D341Med (cell line): ENCODE data around the gene CDKN1C.

ENCODE experiments used
- DNase-seq: peaks from one replicate; pipeline ENCODE4 v3.0.0; 2012; ENCODE audit warnings: low spot score

CDKN1C gene

GRCh38 chr11:2890466-2891294 lies 5.1 kb upstream of the CDKN1C start:
- DNase-seq: no peak

DNA sequence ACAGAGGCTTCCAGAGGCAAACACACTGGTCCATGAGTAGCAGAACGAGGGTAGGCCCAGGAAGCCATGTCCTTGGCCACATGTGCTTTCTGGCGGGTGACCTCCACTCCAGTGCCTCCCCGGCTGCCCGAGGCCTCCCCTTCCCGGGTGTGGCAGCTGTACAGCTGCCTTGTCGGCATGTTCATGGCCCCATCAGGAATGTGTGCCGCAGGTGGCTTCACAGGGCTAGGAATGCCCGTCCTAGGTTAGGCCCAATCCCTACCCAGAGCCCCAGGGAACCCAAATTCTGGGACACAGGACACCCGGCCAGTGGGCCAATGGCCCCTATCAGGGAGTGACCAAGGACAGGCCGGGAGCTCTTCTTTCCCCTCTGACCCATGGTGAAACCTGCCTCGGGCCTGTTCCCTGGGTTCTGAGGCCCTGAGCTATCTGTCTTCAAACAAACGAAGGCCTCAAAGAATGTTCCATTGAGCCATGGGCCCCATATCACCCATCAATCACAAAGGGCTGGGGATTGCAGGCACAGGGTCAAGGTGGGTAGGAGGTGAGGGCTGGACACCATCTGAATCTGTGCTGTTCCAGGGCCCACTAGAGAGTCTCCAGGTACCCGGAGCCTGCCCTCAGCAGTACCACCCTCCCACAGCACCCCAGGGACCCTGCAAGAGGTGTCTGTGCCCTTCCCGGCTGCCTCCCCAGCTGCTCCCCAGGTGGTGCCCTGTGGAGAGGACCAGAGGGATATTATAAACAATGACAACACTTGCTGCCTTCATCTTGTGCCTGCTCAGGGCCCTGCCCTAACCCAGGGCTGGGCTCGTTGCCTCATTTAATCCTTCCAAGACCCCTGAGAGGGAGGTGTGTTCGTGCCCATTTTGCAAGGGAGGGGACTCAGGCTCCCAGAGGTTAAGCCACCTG lies 4.0 kb upstream of the CDKN1C start:
- no peak for DNase-seq

- peak; percentile 85 for DNase-seq
These were observed 2.8 kb upstream of the CDKN1C start for GRCh38 chr11:2888266-2888968.

- no peak for DNase-seq
These were observed 2.1 kb upstream of the CDKN1C start for GRCh38 chr11:2887515-2888195.

GRCh38 chr11:2886936-2887335 lies 1.4 kb upstream of the CDKN1C start:
- no peak for DNase-seq

DNA sequence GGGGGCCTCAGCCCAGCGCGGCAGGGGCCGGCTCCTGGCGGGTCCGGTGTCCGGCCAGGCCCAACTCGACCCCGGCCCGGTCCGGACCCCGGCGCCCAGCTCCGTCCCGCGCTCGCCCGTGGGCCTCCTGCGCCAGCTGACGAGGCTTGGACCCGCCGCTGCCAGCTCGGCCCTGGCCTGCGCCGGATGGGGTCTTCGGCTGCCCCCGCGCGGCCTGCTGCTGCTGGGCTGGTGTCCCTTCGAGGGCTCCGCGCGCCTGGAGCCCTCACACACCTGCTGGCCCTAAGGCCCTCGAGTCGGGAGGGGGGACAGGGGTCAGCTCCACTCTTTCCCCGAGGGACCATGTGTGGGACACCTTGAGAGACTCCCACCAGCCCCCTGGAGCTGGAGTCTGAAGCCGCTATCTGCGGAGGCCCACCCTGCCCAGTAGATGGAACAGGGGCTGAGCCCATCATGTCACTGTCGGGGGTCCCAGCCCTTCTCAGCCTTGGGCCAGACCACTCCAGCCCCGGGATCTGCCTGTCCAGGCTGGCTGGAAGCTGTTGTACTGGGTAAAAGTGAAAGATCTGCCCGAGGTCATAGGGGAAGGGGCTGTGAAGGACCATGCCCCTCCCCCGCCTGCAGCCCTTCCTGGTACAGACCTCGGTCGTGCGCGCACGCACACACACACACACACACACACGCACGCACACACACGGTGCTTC lies 768 bp upstream of the CDKN1C start:
- DNase-seq: peak; percentile 63

GRCh38 chr11:2885017-2885677 lies 428 bp downstream of the CDKN1C start:
- peak; percentile 77 for DNase-seq

DNA sequence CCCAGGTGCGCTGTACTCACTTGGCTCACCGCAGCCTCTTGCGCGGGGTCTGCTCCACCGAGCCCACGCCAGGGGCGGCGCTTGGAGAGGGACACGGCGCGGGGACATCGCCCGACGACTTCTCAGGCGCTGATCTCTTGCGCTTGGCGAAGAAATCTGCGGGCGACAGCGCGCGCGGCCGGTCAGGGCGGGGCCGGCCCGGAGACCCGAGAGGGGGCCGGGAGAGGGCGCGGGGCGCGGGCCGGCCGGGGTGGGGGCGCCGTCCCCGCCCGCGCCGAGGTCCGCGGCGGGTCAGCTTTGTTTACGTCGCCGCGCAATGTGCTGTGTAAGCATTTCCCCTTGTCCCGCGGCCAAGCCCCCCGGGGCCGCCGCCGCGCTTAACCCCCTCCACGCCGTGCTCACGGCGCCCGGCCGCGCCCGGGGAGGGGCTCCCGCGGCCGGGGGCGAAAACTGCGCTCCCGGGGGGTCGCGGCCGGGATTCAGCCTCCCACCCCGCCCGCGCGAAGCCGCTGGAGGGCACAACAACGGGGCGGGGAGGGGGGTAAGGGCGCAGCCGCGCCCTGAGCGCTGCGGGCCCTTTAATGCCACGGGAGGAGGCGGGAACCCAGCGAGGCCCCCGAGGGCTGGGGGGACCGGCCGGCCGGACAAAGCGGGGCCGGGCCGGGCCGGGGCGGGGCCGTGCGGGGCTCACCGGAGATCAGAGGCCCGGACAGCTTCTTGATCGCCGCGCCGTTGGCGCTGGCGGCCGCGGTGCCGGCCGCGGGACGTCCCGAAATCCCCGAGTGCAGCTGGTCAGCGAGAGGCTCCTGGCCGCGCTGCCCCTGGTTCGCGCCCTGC lies 1.4 kb downstream of the CDKN1C start:
- DNase-seq: no peak

GRCh38 chr11:2883640-2883978 lies 2.0 kb downstream of the CDKN1C start:
- no peak for DNase-seq

DNA sequence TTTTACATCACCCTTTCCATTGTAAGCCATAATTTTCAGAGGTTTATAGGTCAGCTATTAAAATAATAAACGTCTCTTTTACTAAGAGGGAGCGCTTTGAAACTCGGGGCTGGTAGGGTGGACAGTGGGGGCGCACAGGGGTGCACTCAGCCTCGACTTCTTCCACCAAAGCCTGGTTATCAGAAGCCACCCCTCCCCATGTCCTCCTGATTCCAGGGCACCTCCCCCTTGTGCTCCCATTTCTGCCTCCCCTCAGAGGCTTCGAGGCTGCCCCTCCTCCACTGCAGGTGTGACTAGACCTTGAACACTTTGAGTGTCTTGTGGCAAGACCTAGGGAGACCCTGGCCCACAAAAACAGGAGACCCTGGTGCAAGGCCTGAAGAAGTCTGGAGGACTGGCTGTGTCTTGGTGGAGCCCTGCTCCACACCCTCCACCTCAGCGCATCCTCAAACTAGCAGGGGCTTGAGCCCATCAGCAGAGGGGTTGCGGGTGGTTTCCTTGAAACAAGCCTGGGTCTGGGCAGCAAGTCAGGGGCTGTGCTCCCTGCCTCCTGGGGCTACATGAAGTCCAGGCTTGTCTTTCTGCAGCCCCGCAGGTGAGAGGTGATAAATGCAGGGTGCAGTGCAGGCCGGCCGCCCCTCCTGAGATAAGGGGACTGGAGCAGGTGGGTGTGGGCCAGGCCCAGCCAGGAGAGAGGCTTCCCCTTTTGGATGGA lies 3.0 kb downstream of the CDKN1C start:
- no peak for DNase-seq

DNA sequence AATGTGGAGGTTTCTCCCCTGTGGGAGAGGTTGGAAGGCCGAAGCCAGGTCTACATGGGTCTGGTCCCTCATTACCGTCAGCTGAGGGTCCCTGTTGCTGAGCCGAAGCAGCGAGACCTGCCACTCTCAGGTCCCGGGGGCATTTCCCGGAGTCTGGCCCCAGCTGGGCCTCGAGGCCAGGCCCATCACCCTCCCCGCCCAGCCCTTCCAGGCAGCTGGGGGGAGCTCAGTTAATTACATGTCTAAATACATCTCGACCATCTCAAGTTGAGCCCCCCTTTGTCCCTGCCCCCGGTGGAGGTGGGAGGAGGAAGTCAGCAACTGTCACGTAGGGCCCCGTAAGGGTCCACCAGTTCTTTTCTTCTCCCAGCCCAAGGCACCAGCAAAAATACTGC lies 3.6 kb downstream of the CDKN1C start:
- no peak for DNase-seq

GRCh38 chr11:2881076-2881980 lies 4.2 kb downstream of the CDKN1C start:
- DNase-seq: no peak

DNA sequence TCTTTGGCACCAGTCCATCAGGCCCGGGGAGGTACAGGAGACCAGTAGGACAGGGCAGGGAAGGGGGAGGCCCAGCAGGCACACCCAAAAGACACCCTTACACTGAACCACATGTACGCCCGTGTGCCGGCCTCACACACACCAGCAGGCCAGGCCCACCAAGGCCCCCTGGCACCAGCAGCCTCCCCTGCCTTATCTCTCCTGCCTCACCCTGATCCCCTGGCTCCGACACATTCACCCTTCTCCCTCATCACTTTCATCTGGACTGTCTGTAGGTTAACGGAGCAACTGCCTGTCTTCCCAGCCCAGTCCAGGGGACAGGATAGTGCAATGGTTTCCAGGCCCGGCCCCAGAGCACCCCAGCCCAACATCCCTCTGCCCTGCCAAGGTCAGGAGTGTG lies 4.9 kb downstream of the CDKN1C start:
- DNase-seq: no peak

DNA sequence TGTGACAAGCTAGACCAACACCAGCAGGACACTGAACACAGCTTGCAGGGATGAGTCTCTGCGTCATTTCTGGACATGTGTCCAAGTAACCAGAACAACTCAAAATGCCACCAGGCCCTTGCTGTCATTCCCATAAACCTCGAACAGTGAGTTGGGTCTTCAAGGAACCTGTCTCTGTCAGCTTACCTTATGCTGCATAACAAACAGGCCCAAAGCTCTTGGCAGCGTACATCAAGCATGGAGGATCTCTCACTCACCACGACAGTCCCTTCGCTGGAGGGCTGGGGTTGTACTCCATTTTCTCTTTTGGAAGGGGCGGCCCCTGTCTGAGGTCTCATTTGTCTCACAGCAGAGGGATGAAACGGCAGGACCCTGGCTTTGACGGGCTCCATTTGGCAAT lies 6.8 kb downstream of the CDKN1C start:
- DNase-seq: no peak

DNA sequence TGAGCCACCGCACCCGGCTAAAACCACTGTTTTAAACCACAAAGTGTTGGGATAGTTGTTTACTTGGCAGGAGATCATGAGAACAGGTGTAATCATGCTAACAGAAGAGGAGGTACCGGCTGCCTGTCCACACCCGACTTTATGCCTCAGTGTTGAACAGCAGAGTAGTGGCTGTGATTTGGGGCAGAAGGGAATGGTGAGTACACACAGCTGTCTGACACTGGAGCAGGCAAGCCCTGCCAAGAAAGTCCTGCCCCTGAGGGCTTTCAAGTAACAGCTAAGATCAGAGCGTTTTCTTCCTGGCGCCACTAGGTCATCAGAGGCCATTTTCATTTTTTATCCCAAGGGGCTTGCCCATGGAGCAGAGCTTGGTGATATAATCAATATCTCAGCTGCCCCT lies 8.1 kb downstream of the CDKN1C start:
- DNase-seq: no peak

GRCh38 chr11:2874963-2875362 lies 10.6 kb downstream of the CDKN1C start:
- DNase-seq: no peak

DNA sequence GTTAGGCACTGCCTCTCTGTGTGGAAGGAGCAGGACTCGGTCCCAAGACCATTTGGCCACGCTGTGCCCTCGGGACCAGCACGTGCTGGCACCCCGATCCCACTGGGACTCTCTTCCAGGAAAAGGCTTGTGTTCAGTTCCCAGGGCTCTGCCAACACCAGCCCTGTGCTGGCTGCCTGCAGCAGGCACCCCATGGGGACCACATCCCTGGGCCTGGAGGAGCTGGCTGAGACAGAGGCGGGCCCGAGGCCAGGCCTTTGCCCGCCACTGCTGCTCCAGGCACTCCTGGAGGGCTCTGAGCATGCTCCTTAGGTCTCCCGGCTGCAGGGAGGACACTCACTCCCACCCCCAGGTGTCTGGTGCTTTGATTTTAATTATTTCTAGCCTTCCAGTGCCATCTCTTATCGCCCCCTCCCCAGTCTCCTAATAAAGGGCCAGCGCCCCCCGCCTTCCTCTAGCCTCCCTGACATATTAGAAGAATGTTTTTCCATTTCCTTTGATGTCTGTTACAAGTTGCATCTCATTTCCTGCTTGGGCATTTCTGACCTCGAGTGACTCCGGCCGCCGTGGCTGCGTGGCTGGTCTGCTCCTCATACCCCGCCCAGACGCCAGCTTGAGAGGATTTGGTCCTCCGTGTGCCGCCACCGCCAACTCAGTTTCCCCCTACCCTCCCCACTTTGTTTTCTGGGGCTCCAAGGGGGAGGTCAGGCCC lies 14.4 kb downstream of the CDKN1C start:
- no peak for DNase-seq

GRCh38 chr11:2870460-2870859 lies 15.1 kb downstream of the CDKN1C start:
- no peak for DNase-seq
